Umbilical cord (tissue), 2 donors: ENCODE measurements around the gene GLS. TPM values are rescaled to one million over a fixed set of nuclear protein-coding genes. Genes with fewer than 3 reads are reported as not detected.
"Not testable (repeated sequence)": the region's sequence is repeated elsewhere in the genome, so short reads cannot be mapped to it uniquely, and the experiment has no call there.

ENCODE experiments used
- DNase-seq: peaks from one replicate; pipeline ENCODE4 v3.0.0-alpha.2; 2015; ENCODE audit warnings: low spot score
- total RNA-seq: library from RNA; depleted of rRNA; stranded (reverse); fragments of >200 nt; gene quantifications from one replicate; pipeline ENCODE4 v1.2.3, GENCODE V29; 2014; ENCODE audit warnings: low replicate concordance; ENCODE audit not compliant: insufficient read depth

The GLS gene
- 729 TPM for total RNA-seq

GRCh38 chr2:190880378-190881083, at the start of gene GLS:
TSS of gene GLS (plus strand) at chr2:190880821. CDS start at chr2:190881085, 264 bp downstream.
- peak; percentile 99 for DNase-seq

- DNase-seq = no peak
Measured at GRCh38 chr2:190831941-190832340, 48.7 kb upstream of the GLS start.

GRCh38 chr2:190834890-190835208, 45.8 kb upstream of the GLS start:
- DNase-seq = no peak

GRCh38 chr2:190835303-190835930, 45.2 kb upstream of the GLS start:
- peak; percentile 92 for DNase-seq

- no peak for DNase-seq
Measured at GRCh38 chr2:190836767-190837166, 43.9 kb upstream of the GLS start.

GRCh38 chr2:190837420-190837819, 43.2 kb upstream of the GLS start:
- DNase-seq = no peak

- DNase-seq = peak; percentile 88
Measured at GRCh38 chr2:190837952-190838361, 42.7 kb upstream of the GLS start.

- peak; percentile 72 for DNase-seq
Measured at GRCh38 chr2:190838492-190838910, 42.1 kb upstream of the GLS start.

GRCh38 chr2:190840569-190841172, 40.0 kb upstream of the GLS start:
- DNase-seq = no peak

- DNase-seq = peak; percentile 22
Measured at GRCh38 chr2:190841707-190842505, 38.7 kb upstream of the GLS start.

- no peak for DNase-seq
Measured at GRCh38 chr2:190842606-190843104, 38.0 kb upstream of the GLS start.

- no peak for DNase-seq
Measured at GRCh38 chr2:190843890-190844699, 36.5 kb upstream of the GLS start.

- DNase-seq = no peak
Measured at GRCh38 chr2:190844700-190845401, 35.8 kb upstream of the GLS start.

GRCh38 chr2:190846746-190847145, 33.9 kb upstream of the GLS start:
- no peak for DNase-seq

- DNase-seq = peak; percentile 76
Measured at GRCh38 chr2:190847504-190848081, 33.0 kb upstream of the GLS start.

GRCh38 chr2:190849774-190850173, 30.8 kb upstream of the GLS start:
- peak; percentile 22 for DNase-seq

- DNase-seq = not testable (repeated sequence)
Measured at GRCh38 chr2:190853022-190853421, 27.6 kb upstream of the GLS start.

GRCh38 chr2:190853531-190854383, 26.9 kb upstream of the GLS start:
- DNase-seq = no peak

- no peak for DNase-seq
Measured at GRCh38 chr2:190854726-190855125, 25.9 kb upstream of the GLS start.
